Transverse colon (tissue), 4 donors: ENCODE results near the gene EVPL. TPM values are rescaled to one million over a fixed set of nuclear protein-coding genes. Genes with fewer than 3 reads are reported as not detected.
A peak's percentile ranks its signal among the peaks of the same experiment; 100 is the strongest.

Source experiments
- DNase-seq: peaks from one replicate; pipeline ENCODE4 v3.0.0-alpha.2; 2019
- H3K27ac ChIP-seq, 4 donors: fragments of 200-600 bp; sonication (generic); 2 replicates each; pipeline ENCODE4 v1.5.1; 2016 to 2018; ENCODE audit warnings: inconsistent platforms in 4 of 4
- H3K27me3 ChIP-seq: fragments of 200-600 bp; sonication (generic); 2 replicates; pipeline ENCODE4 v1.5.1; 2017; ENCODE audit warnings: inconsistent platforms
- H3K36me3 ChIP-seq, 4 donors: fragments of 200-600 bp; sonication (generic); 2 replicates each; pipeline ENCODE4 v1.5.1; 2017 to 2019; ENCODE audit warnings: inconsistent platforms in 4 of 4
- H3K4me1 ChIP-seq, 4 donors: fragments of 200-600 bp; sonication (generic); 2 replicates each; pipeline ENCODE4 v1.5.1; 2017 to 2020; ENCODE audit warnings: inconsistent platforms in 4 of 4
- H3K4me3 ChIP-seq, 4 donors: fragments of 200-600 bp; sonication (generic); 1 replicate in 1 of 4; 2 replicates in 3 of 4; pipeline versions ENCODE4 v1.5.1 to v1.6.1; 2017 to 2019; ENCODE audit warnings: inconsistent platforms in 4 of 4
- H3K9me3 ChIP-seq, 2 donors: fragments of 200-600 bp; sonication (generic); 2 replicates each; pipeline ENCODE4 v1.5.1; 2017 to 2019; ENCODE audit warnings: inconsistent platforms in 2 of 2
- EP300 ChIP-seq: sonication (generic); formaldehyde crosslinking; IDR thresholded peaks from one replicate; pipeline ENCODE4 v1.6.1; 2017; ENCODE audit warnings: antibody characterized with exemption, low read depth
- POLR2A ChIP-seq: fragments of 450-650 bp; IDR thresholded peaks from one replicate; pipeline ENCODE4 v1.6.1; 2016; ENCODE audit warnings: antibody characterized with exemption, mild to moderate bottlenecking, moderate library complexity
- POLR2AphosphoS5 ChIP-seq, 3 donors: sonication (generic); formaldehyde crosslinking; IDR thresholded peaks; one replicate each; pipeline ENCODE4 v1.6.1; 2016; ENCODE audit warnings: antibody characterized with exemption in 3 of 3
- WGBS, 2 donors: methylation state at CpG; one replicate each; pipeline ENCODE4 v1.1.5; 2018; ENCODE audit warnings: low coverage in 1 of 2; 5-methylcytosine and 5-hydroxymethylcytosine counted together
- in situ Hi-C, 4 donors: fragments of 200-750 bp; cut with MboI; loops; one replicate each; pipeline versions ENCODE4 v1.15.0 to v1.15.1; 2017; ENCODE audit warnings: low sequenced_read_pairs in 3 of 4, low pct_ligation_motif_present in 1 of 4, low pct_unique_long_range_greater_than_20kb in 1 of 4
- intact Hi-C: fragments of 100-400 bp; cut with DNase I; formaldehyde crosslinking; loops from one replicate; pipeline ENCODE4 v1.15.1; 2023; ENCODE audit warnings: low total_unique reads
- total RNA-seq, 4 donors: library from RNA; depleted of rRNA; stranded (reverse); fragments of >200 nt; gene quantifications; one replicate each; pipeline ENCODE4 v1.1.0, GENCODE V29; 2016
- TF ChIP-seq, protein P1 (sequence below), 5 experiments: fragments of 200-600 bp in 3 of 5; fragments of 450-650 bp in 2 of 5; sonication (generic) in 3 of 5; IDR thresholded peaks; 1 replicate in 2 of 5; 2 replicates in 3 of 5; pipeline ENCODE4 v1.5.1; 2016 to 2017; ENCODE audit warnings: antibody characterized with exemption in 5 of 5, inconsistent platforms in 3 of 5, mild to moderate bottlenecking in 2 of 5, moderate library complexity in 1 of 5

Gene EVPL
- total RNA-seq, 4 donors from 2014 or later: 17.1 to 23.7 (median 20.6) TPM

DNA sequence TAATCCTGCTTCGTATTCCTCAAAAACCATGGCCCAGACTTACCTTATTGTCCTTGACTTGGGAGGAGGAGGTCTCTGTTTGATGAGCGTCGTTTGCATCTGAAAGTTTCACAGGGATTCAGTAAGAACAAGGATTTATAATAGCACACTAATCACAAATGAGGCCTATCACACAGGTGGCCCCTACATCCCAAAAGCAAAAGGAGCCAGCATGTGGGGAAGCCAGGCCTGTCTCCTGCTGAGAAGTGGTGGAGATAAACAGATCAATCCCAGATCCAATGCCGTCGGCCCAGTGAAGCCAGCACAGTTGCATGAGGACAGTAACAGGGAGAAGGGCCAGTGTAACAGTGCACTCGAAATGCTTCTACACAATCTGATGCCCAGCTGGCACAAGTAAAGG, 13.3 kb upstream of the EVPL start:
- DNase-seq: no peak
- H3K36me3 ChIP-seq: peaks cover 0 to 59% (median 26%) of the 10 kb centered on the region in 4 donors
- in situ Hi-C loops: no loop called here
- no peaks in the 10 kb centered on the region for H3K9me3 ChIP-seq
- H3K27ac ChIP-seq: peak overlapping the region; percentile 69 to 90 (median 80)
- WGBS, 2 donors: 60 to 100% methylated on average over 1 to 6 of the region's 6 CpGs
- H3K27me3 ChIP-seq: no peaks in the 10 kb centered on the region
- H3K4me1 ChIP-seq: peaks cover 0 to 11% (median 8%) of the 10 kb centered on the region in 4 donors
- TF ChIP-seq EP300 (no peak), POLR2A (no peak), POLR2AphosphoS5 (IDR thresholded peaks at IDR 0.05) (no peak)
- TF ChIP-seq, protein P1, sequence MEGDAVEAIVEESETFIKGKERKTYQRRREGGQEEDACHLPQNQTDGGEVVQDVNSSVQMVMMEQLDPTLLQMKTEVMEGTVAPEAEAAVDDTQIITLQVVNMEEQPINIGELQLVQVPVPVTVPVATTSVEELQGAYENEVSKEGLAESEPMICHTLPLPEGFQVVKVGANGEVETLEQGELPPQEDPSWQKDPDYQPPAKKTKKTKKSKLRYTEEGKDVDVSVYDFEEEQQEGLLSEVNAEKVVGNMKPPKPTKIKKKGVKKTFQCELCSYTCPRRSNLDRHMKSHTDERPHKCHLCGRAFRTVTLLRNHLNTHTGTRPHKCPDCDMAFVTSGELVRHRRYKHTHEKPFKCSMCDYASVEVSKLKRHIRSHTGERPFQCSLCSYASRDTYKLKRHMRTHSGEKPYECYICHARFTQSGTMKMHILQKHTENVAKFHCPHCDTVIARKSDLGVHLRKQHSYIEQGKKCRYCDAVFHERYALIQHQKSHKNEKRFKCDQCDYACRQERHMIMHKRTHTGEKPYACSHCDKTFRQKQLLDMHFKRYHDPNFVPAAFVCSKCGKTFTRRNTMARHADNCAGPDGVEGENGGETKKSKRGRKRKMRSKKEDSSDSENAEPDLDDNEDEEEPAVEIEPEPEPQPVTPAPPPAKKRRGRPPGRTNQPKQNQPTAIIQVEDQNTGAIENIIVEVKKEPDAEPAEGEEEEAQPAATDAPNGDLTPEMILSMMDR (IDR thresholded peaks at IDR 0.05): no peak
- intact Hi-C loops: no loop called here
- H3K4me3 ChIP-seq: no peak overlapping the region

DNA sequence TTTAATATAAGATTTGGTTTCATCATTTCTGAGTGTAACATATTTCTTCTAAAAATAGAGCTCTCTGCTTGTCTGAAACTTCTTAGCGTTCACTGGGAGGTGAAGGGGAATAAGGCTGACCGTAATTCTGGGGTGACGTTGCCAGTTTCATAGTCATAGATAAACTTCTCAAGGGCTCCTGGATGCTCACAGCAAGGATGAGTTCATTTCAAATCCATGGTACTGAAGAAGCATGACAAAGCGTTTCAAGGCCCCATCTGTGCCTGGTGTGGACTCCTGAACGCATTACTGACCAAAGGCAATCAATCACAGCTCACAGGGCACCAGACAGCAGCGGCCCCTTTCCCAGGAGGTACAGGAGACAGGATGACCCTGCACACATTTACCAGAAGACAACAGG, 12.0 kb upstream of the EVPL start:
- 74% methylated on average over 6 of the region's 6 CpGs; no CpG with 5 or more reads in 1 of the 2 donors for WGBS, 2 donors
- no peak for DNase-seq
- H3K27me3 ChIP-seq: no peaks in the 10 kb centered on the region
- no peak for TF ChIP-seq POLR2A
- TF ChIP-seq, protein P1 (IDR thresholded peaks at IDR 0.05): no peak
- TF ChIP-seq EP300: peak; percentile 2
- peak in 2 of 3 donors; percentile 51 to 52 for TF ChIP-seq POLR2AphosphoS5 (IDR thresholded peaks at IDR 0.05)
- H3K27ac ChIP-seq: peak overlapping the region; percentile 71 to 90 (median 80)
- intact Hi-C loops: no loop called here
- peaks cover 0 to 47% (median 20%) of the 10 kb centered on the region in 4 donors for H3K36me3 ChIP-seq
- in situ Hi-C loops: no loop called here
- H3K4me3 ChIP-seq: no peak overlapping the region
- no peaks in the 10 kb centered on the region for H3K9me3 ChIP-seq
- H3K4me1 ChIP-seq: peaks cover 0 to 16% (median 9%) of the 10 kb centered on the region in 4 donors

DNA sequence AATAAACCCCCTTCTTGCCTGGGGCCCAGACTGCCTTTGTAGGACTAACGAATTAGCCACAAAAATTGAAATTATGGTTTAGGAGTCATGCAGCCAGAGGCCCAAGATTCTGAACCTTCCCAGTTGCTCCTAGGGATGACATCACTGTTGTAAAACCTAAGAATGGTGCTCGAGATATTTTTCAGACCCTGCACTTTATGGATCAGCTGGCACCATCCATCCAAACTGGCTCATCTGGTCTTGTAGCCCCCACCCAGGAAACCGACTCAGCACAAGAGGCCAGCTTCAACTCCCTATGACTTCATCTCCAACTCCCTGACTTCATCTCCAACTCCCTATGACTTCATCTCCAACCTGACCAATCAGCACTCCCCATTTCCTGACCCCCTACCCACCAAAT, 10.9 kb upstream of the EVPL start:
- TF ChIP-seq POLR2A (no peak), POLR2AphosphoS5 (IDR thresholded peaks at IDR 0.05) (no peak), EP300 (no peak)
- TF ChIP-seq, protein P1 (IDR thresholded peaks at IDR 0.05): no peak
- H3K4me3 ChIP-seq: no peak overlapping the region
- no peaks in the 10 kb centered on the region for H3K9me3 ChIP-seq
- H3K27me3 ChIP-seq: no peaks in the 10 kb centered on the region
- in situ Hi-C loops (no loop called here), intact Hi-C loops (no loop called here)
- peaks cover 0 to 16% (median 12%) of the 10 kb centered on the region in 4 donors for H3K4me1 ChIP-seq
- peak overlapping the region; percentile 71 to 90 (median 80) for H3K27ac ChIP-seq
- WGBS, 2 donors: 62% methylated on average over 3 of the region's 3 CpGs; no CpG with 5 or more reads in 1 of the 2 donors
- no peak for DNase-seq
- H3K36me3 ChIP-seq: peaks cover 0 to 36% (median 14%) of the 10 kb centered on the region in 4 donors

DNA sequence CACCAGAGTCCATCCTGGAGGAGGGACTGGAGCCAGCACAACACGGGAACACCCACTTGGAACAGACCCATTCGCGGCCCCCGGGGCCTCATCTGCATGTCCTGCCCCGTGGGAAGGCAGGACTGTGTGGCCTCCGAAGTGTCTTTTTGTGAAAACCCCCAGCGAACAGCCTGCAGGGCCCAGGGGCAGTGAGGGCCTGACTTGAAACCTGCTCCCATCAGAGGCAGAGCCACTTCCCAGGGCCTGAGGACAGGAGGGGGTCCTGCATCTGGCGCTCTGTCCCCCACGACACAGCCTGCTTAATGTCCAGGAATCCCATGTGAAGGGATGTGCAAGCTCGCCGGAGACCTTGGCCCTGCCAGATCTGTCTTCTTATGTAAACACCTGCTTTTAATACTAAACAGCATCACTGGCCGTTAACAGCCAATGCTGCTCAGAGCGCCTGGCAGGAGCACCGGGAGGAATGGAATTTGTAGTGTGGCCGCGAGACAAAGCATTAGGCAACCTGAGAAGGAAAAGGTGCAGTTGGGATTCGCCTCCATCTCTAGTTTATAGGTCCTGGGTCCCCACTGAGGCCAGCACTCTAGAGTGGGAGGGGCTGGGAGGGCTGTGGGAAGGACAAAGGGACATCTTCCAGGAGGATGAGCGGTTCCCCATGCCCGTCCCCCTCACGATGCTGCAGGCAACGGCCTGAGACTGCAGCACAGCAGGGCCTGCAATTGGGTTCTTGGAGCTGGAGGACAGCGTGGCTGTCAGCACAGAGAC, 9.6 kb upstream of the EVPL start:
- H3K27me3 ChIP-seq: no peaks in the 10 kb centered on the region
- peaks cover 0 to 23% (median 8%) of the 10 kb centered on the region in 4 donors for H3K36me3 ChIP-seq
- WGBS, 2 donors: 67 to 80% methylated on average over 1 to 21 of the region's 22 CpGs
- peaks cover 6 to 17% (median 13%) of the 10 kb centered on the region in 4 donors for H3K4me1 ChIP-seq
- TF ChIP-seq POLR2AphosphoS5 (IDR thresholded peaks at IDR 0.05): peak; percentile 93 to 97 (median 93)
- no peak for TF ChIP-seq POLR2A
- TF ChIP-seq EP300: peak; percentile 88
- TF ChIP-seq, protein P1 (IDR thresholded peaks at IDR 0.05): no peak
- peak; percentile 41 for DNase-seq
- intact Hi-C loops: no loop called here
- in situ Hi-C loops: no loop called here
- H3K9me3 ChIP-seq: no peaks in the 10 kb centered on the region
- H3K4me3 ChIP-seq: no peak overlapping the region
- H3K27ac ChIP-seq: peak overlapping the region; percentile 71 to 90 (median 80)
